GM12878 (cell line): ENCODE measurements around the gene GSTA4. TPM values are rescaled to one million over a fixed set of nuclear protein-coding genes. Genes with fewer than 3 reads are reported as not detected.

ENCODE experiments used
- ATAC-seq: fragments of 200-7000 bp; cut with Tn5 transposase; 3 replicates; pipeline ENCODE4 v1.9.1; 2020; ENCODE audit warnings: mild to moderate bottlenecking, moderate library complexity
- BruUV-seq: library from RNA; stranded (reverse); fragments of 400-500 nt; replicated peaks from 2 replicates; lab custom pipeline; 2021; lab: Mats Ljungman, UMichigan
- CTCF ChIA-PET: fragments of 300-600 bp; sonication (Branson Sonifier 250); formaldehyde crosslinking; extraction: SDS; loops from one replicate; lab custom pipeline; 2021; ENCODE audit warnings: inconsistent platforms; lab: Yijun Ruan, JAX
- POLR2A ChIA-PET: fragments of 350-600 bp; formaldehyde crosslinking; extraction: SDS; loops from one replicate; lab custom pipeline; 2021; ENCODE audit warnings: inconsistent platforms; lab: Charles Lee
- RAD21 ChIA-PET: fragments of 300-600 bp; sonication (Branson Sonifier 250); formaldehyde crosslinking; loops from one replicate; lab custom pipeline; 2023; ENCODE audit warnings: antibody characterized with exemption; ENCODE audit not compliant: unreplicated experiment; lab: Charles Lee
- SMC1A ChIA-PET: fragments of 300-600 bp; sonication (Branson Sonifier 250); formaldehyde crosslinking; loops from one replicate; lab custom pipeline; 2023; ENCODE audit not compliant: unreplicated experiment, uncharacterized antibody; lab: Charles Lee
- DNase-seq: peaks from one replicate; pipeline ENCODE4 v3.0.0-alpha.2; 2011; ENCODE audit warnings: low read depth, low spot score
- FAIRE-seq: peaks from 3 replicates; lab custom pipeline; 2011; peaks lifted over from hg19 to GRCh38; lab: Jason Lieb, UNC
- H2AFZ ChIP-seq: 2 replicates; pipeline ENCODE4 v1.6.0; 2011; ENCODE audit warnings: low read depth, low read length, control low read depth; ENCODE audit not compliant: control insufficient read depth
- H3K27ac ChIP-seq: 2 replicates; pipeline ENCODE4 v1.5.1; 2011; ENCODE audit warnings: control low read depth; ENCODE audit not compliant: control insufficient read depth, insufficient read depth
- H3K27me3 ChIP-seq, 2 experiments: replicated peaks in 1 of 2; 2 replicates each; pipeline versions ENCODE4 v1.6.0 to v1.6.1; 2011; ENCODE audit warnings: low read length in 1 of 2; ENCODE audit not compliant: control insufficient read depth in 2 of 2, insufficient read depth in 2 of 2
- H3K36me3 ChIP-seq, 2 experiments: 2 replicates each; pipeline ENCODE4 v1.5.1; 2011; ENCODE audit warnings: low read length in 1 of 2; ENCODE audit not compliant: control insufficient read depth in 2 of 2, insufficient read depth in 2 of 2
- H3K4me1 ChIP-seq: 2 replicates; pipeline ENCODE4 v1.6.1; 2011; ENCODE audit warnings: mild to moderate bottlenecking, low read length, moderate library complexity, mixed read lengths; ENCODE audit not compliant: control insufficient read depth, insufficient read depth
- H3K4me2 ChIP-seq: 2 replicates; pipeline ENCODE4 v1.6.0; 2011; ENCODE audit warnings: control low read depth; ENCODE audit not compliant: control insufficient read depth, insufficient read depth
- H3K4me3 ChIP-seq: fragments of 200-600 bp; sonication (generic); 2 replicates; pipeline ENCODE4 v1.5.1; 2016
- H3K79me2 ChIP-seq: 2 replicates; pipeline ENCODE4 v1.6.0; 2011; ENCODE audit warnings: low read length; ENCODE audit not compliant: control insufficient read depth, insufficient read depth
- H3K9ac ChIP-seq: 2 replicates; pipeline ENCODE4 v1.8.0; 2011; ENCODE audit warnings: low read length, control low read depth, mixed read lengths; ENCODE audit not compliant: control insufficient read depth, insufficient read depth
- H3K9me3 ChIP-seq: replicated peaks from 3 replicates; pipeline ENCODE4 v1.5.1; 2011; ENCODE audit warnings: mild to moderate bottlenecking, low read length; ENCODE audit not compliant: control insufficient read depth, insufficient read depth
- H4K20me1 ChIP-seq: 2 replicates; pipeline ENCODE4 v1.6.0; 2011; ENCODE audit not compliant: control insufficient read depth, insufficient read depth
- ATF7 ChIP-seq: fragments of 450-650 bp; IDR thresholded peaks from 2 replicates; pipeline ENCODE4 v1.6.1; 2016; ENCODE audit warnings: low read depth, mild to moderate bottlenecking
- CBX5 ChIP-seq: sonication (generic); IDR thresholded peaks from 2 replicates; pipeline ENCODE4 v1.6.1; 2016; ENCODE audit warnings: low read depth, moderate library complexity, mild to moderate bottlenecking, inconsistent platforms
- CREB1 ChIP-seq: IDR thresholded peaks from 2 replicates; pipeline ENCODE4 v1.6.1; 2012; ENCODE audit warnings: low read depth, mild to moderate bottlenecking, inconsistent platforms
- EP300 ChIP-seq, 2 experiments: fragments of 150-350 bp in 1 of 2; IDR thresholded peaks; 2 replicates each; pipeline ENCODE4 v1.6.1; 2011 to 2012; ENCODE audit warnings: low read depth in 2 of 2, low read length in 2 of 2, borderline replicate concordance in 1 of 2, improper control_type of control experiment in 1 of 2, inconsistent platforms in 1 of 2; ENCODE audit not compliant: control insufficient read depth in 1 of 2
- FOXK2 ChIP-seq: fragments of 450-650 bp; IDR thresholded peaks from 2 replicates; pipeline ENCODE4 v1.6.1; 2017; ENCODE audit warnings: mild to moderate bottlenecking, moderate library complexity
- KAT2A ChIP-seq: conservative IDR thresholded peaks from 2 replicates; pipeline ENCODE4 v1.6.1; 2011; ENCODE audit warnings: low read depth, low read length; ENCODE audit not compliant: control insufficient read depth
- LARP7 ChIP-seq: fragments of 450-650 bp; IDR thresholded peaks from 2 replicates; pipeline ENCODE4 v1.6.1; 2017; ENCODE audit warnings: mild to moderate bottlenecking
- MYC ChIP-seq: IDR thresholded peaks from 2 replicates; pipeline ENCODE4 v1.6.1; 2011; ENCODE audit warnings: mild to moderate bottlenecking, low read length, moderate library complexity, inconsistent platforms; ENCODE audit not compliant: insufficient read depth, insufficient replicate concordance, insufficient read length, severe bottlenecking
- NFYB ChIP-seq: IDR thresholded peaks from 2 replicates; pipeline ENCODE4 v1.6.1; 2011; ENCODE audit warnings: low read depth, mild to moderate bottlenecking, low read length, improper control_type of control experiment, moderate library complexity; ENCODE audit not compliant: insufficient read depth
- NR2F1 ChIP-seq: fragments of 450-650 bp; conservative IDR thresholded peaks from 2 replicates; pipeline ENCODE4 v1.6.1; 2017; ENCODE audit warnings: mild to moderate bottlenecking
- RELA ChIP-seq: fragments of 450-650 bp; IDR thresholded peaks from 2 replicates; pipeline ENCODE4 v1.8.0; 2014; ENCODE audit warnings: borderline replicate concordance; ENCODE audit not compliant: partially characterized antibody
- ZNF24 ChIP-seq: fragments of 450-650 bp; IDR thresholded peaks from 2 replicates; pipeline ENCODE4 v1.6.1; 2017; ENCODE audit warnings: antibody characterized with exemption, mild to moderate bottlenecking
- ZZZ3 ChIP-seq: IDR thresholded peaks from 2 replicates; pipeline ENCODE4 v1.6.1; 2011; ENCODE audit warnings: low read depth; ENCODE audit not compliant: control insufficient read depth, insufficient read length
- WGBS: methylation state at CpG from one replicate; pipeline ENCODE4 v1.1.6; 2016; ENCODE audit warnings: low lambda C conversion rate; ENCODE audit not compliant: insufficient replicate concordance, insufficient coverage; ENCODE audit errors: missing lambda C conversion rate; 5-methylcytosine and 5-hydroxymethylcytosine counted together
- in situ Hi-C: fragments of 300-500 bp; cut with MboI; formaldehyde crosslinking; loops from 9 replicates; pipeline ENCODE4 v1.14.3; 2018; ENCODE audit warnings: mixed read lengths
- intact Hi-C: fragments of 100-400 bp; cut with micrococcal nuclease; formaldehyde crosslinking; loops from one replicate; pipeline ENCODE4 v1.14.2; 2022; ENCODE audit not compliant: unreplicated experiment
- polyA plus RNA-seq, 11 experiments: library from polyadenylated mRNA; depleted of rRNA in 4 of 11; unstranded in 6 of 11; stranded (reverse) in 5 of 11; fragments of >200 nt; fragmentation: Nextera tagmentation in 4 of 11; fragmentation: Illumina TruSeq in 1 of 11; extraction: Ambion mirVana in 4 of 11; extraction: Trizol in 1 of 11; gene quantifications; 1 replicate in 1 of 11; 2 replicates in 10 of 11; pipeline versions ENCODE4 v1.2.1 to v1.2.3, GENCODE V29; 2011 to 2016; ENCODE audit warnings: inconsistent platforms in 2 of 11, missing spikeins in 2 of 11, low read depth in 1 of 11
- total RNA-seq, 4 experiments: library from RNA; depleted of rRNA in 3 of 4; stranded (reverse); fragments of >200 nt in 3 of 4; fragmentation: Illumina TruSeq in 1 of 4; extraction: Trizol in 1 of 4; gene quantifications; 2 replicates each; pipeline versions ENCODE4 v1.2.1 to v1.2.3, GENCODE V29; 2013 to 2021
- TF ChIP-seq, protein P1 (sequence below): fragments of 450-650 bp; IDR thresholded peaks from 2 replicates; pipeline ENCODE4 v1.6.1; 2017; ENCODE audit warnings: low read depth, mild to moderate bottlenecking, moderate library complexity

Gene GSTA4
- total and polyA plus RNA-seq, 10 of the 15 experiments (the other 5 are each of a cell fraction or from before 2014, with no cell fraction given): 1.9 to 9.7 (median 4.4) TPM

GRCh38 chr6:52966101-52966500, 29.0 kb downstream of the GSTA4 start:
- no peak overlapping the region for H3K4me2 ChIP-seq
- RAD21 ChIA-PET: no interaction called here
- H2AFZ ChIP-seq: no peak overlapping the region
- no peaks in the 10 kb centered on the region for H3K4me1 ChIP-seq
- ATAC-seq (no peak), FAIRE-seq (no peak), DNase-seq (no peak)
- SMC1A ChIA-PET: interaction anchor here (1.4 kb wide), 1 partner anchor 12 kb away, joined by 5 read pairs; no protein-coding TSS in a partner anchor
- 34% methylated on average over 3 of the region's 3 CpGs for WGBS
- H3K79me2 ChIP-seq: no peaks in the 10 kb centered on the region
- no TSS peak for BruUV-seq
- H4K20me1 ChIP-seq: no peaks in the 10 kb centered on the region
- H3K36me3 ChIP-seq: no peaks in the 10 kb centered on the region
- no peak overlapping the region for H3K27ac ChIP-seq
- POLR2A ChIA-PET: no interaction called here
- no peaks in the 10 kb centered on the region; a peak in 3 of 4 replicates for H3K27me3 ChIP-seq
- H3K9me3 ChIP-seq: no peaks in the 10 kb centered on the region
- intact Hi-C loops: no loop called here
- CTCF ChIA-PET: interaction anchor here (0.8 to 1.3 kb wide), 3 partner anchors 15 to 28 kb away, joined by 3 to 4 read pairs (median 3); no protein-coding TSS in a partner anchor
- no peak overlapping the region for H3K4me3 ChIP-seq
- H3K9ac ChIP-seq: no peak overlapping the region
- TF ChIP-seq NFYB: no peak
- TF ChIP-seq FOXK2: no peak
- no peak for TF ChIP-seq EP300 (IDR thresholded peaks at IDR 0.05; ENCODE audit: borderline replicate concordance in 1 of 2, control insufficient read depth in 1 of 2, low read depth in 2 of 2, low read length in 2 of 2)
- TF ChIP-seq, protein P1, sequence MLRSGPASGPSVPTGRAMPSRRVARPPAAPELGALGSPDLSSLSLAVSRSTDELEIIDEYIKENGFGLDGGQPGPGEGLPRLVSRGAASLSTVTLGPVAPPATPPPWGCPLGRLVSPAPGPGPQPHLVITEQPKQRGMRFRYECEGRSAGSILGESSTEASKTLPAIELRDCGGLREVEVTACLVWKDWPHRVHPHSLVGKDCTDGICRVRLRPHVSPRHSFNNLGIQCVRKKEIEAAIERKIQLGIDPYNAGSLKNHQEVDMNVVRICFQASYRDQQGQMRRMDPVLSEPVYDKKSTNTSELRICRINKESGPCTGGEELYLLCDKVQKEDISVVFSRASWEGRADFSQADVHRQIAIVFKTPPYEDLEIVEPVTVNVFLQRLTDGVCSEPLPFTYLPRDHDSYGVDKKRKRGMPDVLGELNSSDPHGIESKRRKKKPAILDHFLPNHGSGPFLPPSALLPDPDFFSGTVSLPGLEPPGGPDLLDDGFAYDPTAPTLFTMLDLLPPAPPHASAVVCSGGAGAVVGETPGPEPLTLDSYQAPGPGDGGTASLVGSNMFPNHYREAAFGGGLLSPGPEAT: no peak
- TF ChIP-seq, all 136 proteins: peak for 0
- in situ Hi-C loops: no loop called here

DNA sequence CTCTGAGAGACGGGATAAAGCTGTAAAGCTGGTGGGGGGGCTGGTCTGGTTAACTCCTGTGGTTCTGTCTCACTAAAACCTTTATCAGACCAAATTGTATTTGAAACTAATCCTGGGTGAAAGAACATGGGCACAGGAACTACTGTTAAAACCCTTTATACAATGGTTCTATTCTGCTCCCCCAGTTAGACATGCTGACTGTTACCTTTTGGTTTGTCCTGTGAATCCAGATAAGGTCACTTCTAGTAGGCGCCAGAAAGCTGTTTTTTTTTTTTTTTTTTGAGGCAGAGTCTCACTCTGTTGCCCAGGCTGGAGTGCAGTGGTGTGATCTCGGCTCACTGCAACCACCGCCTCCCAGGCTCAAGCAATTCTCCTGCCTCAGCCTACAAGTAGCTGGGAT, 29.7 kb downstream of the GSTA4 start:
- SMC1A ChIA-PET: interaction anchor here (1.4 kb wide), 1 partner anchor 11 kb away, joined by 5 read pairs; no protein-coding TSS in a partner anchor
- POLR2A ChIA-PET: no interaction called here
- RAD21 ChIA-PET: no interaction called here
- H2AFZ ChIP-seq: no peak overlapping the region
- no peaks in the 10 kb centered on the region for H3K4me1 ChIP-seq
- no peak for ATAC-seq
- H3K4me3 ChIP-seq: no peak overlapping the region
- no peak overlapping the region for H3K4me2 ChIP-seq
- 54% methylated on average over 4 of the region's 4 CpGs for WGBS
- no peaks in the 10 kb centered on the region for H3K79me2 ChIP-seq
- in situ Hi-C loops (no loop called here), intact Hi-C loops (no loop called here)
- no TSS peak for BruUV-seq
- no peak overlapping the region for H3K27ac ChIP-seq
- no peaks in the 10 kb centered on the region for H4K20me1 ChIP-seq
- TF ChIP-seq LARP7 (no peak), RELA (no peak), ATF7 (no peak), NR2F1 (no peak), MYC (no peak), CREB1 (no peak), KAT2A (no peak), CBX5 (no peak), ZNF24 (no peak), ZZZ3 (no peak)
- H3K27me3 ChIP-seq: no peaks in the 10 kb centered on the region; a peak in 3 of 4 replicates
- DNase-seq: no peak
- FAIRE-seq: no peak
- no peaks in the 10 kb centered on the region for H3K36me3 ChIP-seq
- H3K9me3 ChIP-seq: no peaks in the 10 kb centered on the region
- CTCF ChIA-PET: interaction anchor here (1.0 to 1.3 kb wide), 2 partner anchors 16 to 29 kb away, joined by 3 to 4 read pairs; no protein-coding TSS in a partner anchor
- no peak overlapping the region for H3K9ac ChIP-seq
